Measurements from ENCODE around the gene LCP2.

DNA sequence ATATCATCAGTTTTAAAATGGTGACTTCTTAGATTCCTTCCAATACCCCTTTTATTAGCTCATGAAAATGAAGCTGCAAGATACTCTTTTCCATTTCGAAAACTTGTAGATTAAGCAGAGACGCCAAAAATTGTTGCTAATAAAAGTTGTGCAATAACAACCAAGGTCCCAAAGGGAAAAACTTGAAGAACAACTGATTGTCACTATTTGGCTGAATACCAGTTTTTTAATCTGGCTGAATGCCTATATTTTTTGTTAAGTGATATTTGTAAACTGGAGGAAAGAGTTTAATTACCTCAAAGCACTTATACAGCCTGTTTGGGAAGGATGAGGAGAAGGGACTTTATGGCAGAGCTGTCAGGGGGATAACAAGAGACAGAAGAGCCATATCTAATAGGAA lies 50.2 kb downstream of the LCP2 start:
- TF ChIP-seq POLR2AphosphoS5 (IDR thresholded peaks at IDR 0.05) (peak in 1 of 3 donors; percentile 45), POLR2A (IDR thresholded peaks at IDR 0.05) (no peak)
- TF ChIP-seq, protein P1, sequence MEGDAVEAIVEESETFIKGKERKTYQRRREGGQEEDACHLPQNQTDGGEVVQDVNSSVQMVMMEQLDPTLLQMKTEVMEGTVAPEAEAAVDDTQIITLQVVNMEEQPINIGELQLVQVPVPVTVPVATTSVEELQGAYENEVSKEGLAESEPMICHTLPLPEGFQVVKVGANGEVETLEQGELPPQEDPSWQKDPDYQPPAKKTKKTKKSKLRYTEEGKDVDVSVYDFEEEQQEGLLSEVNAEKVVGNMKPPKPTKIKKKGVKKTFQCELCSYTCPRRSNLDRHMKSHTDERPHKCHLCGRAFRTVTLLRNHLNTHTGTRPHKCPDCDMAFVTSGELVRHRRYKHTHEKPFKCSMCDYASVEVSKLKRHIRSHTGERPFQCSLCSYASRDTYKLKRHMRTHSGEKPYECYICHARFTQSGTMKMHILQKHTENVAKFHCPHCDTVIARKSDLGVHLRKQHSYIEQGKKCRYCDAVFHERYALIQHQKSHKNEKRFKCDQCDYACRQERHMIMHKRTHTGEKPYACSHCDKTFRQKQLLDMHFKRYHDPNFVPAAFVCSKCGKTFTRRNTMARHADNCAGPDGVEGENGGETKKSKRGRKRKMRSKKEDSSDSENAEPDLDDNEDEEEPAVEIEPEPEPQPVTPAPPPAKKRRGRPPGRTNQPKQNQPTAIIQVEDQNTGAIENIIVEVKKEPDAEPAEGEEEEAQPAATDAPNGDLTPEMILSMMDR (IDR thresholded peaks at IDR 0.05): no peak
